ENCODE measurements around the gene PPM1A.

The PPM1A gene

DNA sequence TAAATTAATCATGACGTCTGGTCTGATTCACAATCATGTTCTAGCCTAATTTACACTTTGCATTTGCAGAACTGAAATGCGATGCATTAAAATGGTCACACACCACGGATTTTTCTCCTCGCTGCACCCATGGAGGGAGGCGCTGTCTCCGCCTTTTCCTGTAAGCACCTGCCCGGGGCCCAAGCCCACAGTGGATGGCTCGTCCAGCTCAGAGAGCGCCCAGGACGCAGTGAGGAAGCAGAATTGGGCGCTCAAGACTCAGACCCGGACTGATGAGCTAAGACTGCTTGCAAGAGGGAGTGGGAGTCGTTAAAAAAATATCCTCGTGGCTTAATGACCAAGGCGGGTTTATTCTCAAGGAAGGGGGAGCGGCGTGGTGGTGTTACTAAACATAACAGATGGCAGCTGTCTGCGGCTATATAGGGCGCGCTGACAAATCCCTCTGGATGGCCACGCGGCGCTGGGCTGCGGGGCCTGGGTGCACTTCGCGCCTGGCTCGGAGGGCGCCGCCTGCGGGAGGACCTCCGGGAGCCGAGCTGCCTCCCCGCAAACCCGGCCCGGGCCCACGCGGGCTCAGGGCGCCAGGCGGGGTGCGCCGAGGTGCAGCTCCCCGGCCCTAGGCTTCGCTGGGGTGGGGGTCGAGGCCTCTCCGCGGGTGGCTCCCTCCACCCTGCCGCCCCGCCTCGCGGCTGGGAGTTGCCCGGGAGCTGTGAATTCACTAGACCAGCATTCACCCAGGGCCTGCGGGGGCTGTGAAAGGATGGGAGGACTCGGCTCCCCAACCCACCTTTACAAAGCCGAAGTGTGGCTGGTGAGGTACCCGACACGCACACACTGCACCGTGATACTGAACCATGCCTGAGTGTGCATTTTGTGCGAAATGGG lies 78.7 kb downstream of the PPM1A start:
- no peaks in the 10 kb centered on the region for H3K27me3 ChIP-seq (replicated peaks; ENCODE audit: control insufficient read depth, insufficient read depth, low read length)

DNA sequence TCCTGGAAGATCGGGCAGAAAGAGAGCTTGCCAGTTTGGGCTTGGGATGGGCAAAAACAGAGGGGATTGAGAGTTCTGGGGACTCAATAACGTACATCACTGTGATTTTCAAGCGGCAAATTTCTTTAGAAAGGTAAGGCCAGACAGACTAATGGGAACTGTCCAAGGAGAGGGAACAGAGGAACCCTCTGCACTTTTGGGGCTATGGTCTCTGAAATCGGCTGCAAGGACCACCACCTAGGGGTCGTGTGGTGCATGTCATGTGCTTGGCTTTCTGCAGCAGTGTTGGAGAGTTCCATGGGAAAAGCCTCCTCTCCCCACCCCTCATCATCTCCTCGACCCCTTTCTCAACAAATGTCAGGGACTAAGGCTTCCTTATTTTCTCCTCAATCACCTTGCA lies 79.6 kb downstream of the PPM1A start:
- Histone ChIP-seq H3K27me3 (replicated peaks; ENCODE audit: control insufficient read depth, insufficient read depth, low read length) (no peaks in the 10 kb centered on the region), H3K4me3 (replicated peaks; ENCODE audit: low read depth, low read length) (no peak overlapping the region), H3K36me3 (ENCODE audit: control insufficient read depth, insufficient read depth, low read length) (no peaks in the 10 kb centered on the region)
- no peak for DNase-seq (ENCODE audit: extremely low read depth, insufficient read length)
- TF ChIP-seq, protein P1, sequence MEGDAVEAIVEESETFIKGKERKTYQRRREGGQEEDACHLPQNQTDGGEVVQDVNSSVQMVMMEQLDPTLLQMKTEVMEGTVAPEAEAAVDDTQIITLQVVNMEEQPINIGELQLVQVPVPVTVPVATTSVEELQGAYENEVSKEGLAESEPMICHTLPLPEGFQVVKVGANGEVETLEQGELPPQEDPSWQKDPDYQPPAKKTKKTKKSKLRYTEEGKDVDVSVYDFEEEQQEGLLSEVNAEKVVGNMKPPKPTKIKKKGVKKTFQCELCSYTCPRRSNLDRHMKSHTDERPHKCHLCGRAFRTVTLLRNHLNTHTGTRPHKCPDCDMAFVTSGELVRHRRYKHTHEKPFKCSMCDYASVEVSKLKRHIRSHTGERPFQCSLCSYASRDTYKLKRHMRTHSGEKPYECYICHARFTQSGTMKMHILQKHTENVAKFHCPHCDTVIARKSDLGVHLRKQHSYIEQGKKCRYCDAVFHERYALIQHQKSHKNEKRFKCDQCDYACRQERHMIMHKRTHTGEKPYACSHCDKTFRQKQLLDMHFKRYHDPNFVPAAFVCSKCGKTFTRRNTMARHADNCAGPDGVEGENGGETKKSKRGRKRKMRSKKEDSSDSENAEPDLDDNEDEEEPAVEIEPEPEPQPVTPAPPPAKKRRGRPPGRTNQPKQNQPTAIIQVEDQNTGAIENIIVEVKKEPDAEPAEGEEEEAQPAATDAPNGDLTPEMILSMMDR (IDR thresholded peaks at IDR 0.05; ENCODE audit: insufficient read depth, low read length, poor library complexity, severe bottlenecking), result no peak

More for the DNA sequence above, 78.7 kb downstream of the PPM1A start:
- Histone ChIP-seq H3K36me3 (ENCODE audit: control insufficient read depth, insufficient read depth, low read length) (no peaks in the 10 kb centered on the region), H3K4me3 (replicated peaks; ENCODE audit: low read depth, low read length) (peak overlapping the region; percentile 56)
- DNase-seq (ENCODE audit: extremely low read depth, insufficient read length), result peak; percentile 73
- TF ChIP-seq, protein P1 (IDR thresholded peaks at IDR 0.05; ENCODE audit: insufficient read depth, low read length, poor library complexity, severe bottlenecking), result peak; percentile 39

DNA sequence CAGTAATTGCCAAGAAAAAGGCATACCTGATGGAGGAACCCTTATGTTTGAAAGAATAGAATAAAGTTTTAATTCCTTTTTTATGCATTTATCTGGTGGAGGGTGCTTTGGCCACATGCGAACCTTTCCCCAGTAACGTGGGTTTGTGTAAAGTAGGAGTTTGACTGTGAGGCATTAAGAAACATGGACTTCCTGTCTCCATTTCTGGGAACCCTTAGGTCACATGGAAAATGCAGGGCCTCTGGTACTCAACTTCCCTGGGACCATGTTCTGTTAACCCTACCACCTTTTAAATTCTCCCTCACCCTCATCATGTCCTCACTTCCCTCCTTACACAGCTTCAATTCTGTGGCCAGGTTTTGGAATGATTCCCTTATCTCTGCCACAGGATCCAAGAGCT lies 80.3 kb downstream of the PPM1A start:
- no peaks in the 10 kb centered on the region for H3K27me3 ChIP-seq (replicated peaks; ENCODE audit: control insufficient read depth, insufficient read depth, low read length)
- TF ChIP-seq, protein P1 (IDR thresholded peaks at IDR 0.05; ENCODE audit: insufficient read depth, low read length, poor library complexity, severe bottlenecking), result no peak
- DNase-seq (ENCODE audit: extremely low read depth, insufficient read length), result no peak
- no peak overlapping the region for H3K4me3 ChIP-seq (replicated peaks; ENCODE audit: low read depth, low read length)
- no peaks in the 10 kb centered on the region for H3K36me3 ChIP-seq (ENCODE audit: control insufficient read depth, insufficient read depth, low read length)

DNA sequence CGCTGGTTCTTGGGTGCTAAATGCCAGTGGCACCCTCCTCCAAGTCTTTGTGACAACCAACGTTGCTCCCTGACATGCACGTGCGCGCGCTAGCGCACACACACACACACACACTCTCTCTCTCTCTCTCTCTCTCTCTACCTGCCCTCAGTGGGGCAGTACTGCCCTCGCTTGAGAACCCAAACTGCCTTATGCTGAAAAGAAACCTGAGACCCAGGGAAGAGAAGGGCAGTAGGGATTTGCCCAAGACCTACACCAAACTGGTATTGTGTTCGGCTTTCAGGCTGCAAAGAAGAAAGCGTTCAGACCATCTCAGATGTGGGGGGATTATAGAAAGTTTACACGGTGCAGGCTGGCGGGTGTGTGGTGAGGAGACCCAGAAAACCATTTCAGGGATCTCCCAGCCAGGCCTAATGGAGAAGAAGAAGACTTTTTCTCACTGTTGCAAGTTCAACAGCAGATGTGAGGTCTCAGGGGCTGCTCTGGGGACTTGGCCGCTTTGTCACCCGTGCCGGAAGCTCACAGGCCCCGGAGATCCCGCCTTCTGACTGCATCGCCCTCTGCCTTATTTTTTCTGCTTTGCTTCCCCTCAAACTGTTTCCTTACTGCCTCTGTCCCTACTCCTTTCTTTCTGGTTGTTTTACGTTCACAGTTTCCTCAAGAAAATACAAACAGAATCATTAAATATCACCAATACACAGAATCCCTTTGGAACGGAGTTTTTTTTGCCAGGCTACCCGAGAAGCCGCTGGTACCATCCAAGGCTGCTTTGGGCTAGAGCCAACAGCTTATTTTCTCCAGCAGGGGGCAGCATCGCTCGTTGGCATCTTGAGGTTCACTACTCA lies 82.4 kb downstream of the PPM1A start:
- Histone ChIP-seq H3K27me3 (replicated peaks; ENCODE audit: control insufficient read depth, insufficient read depth, low read length) (no peaks in the 10 kb centered on the region), H3K36me3 (ENCODE audit: control insufficient read depth, insufficient read depth, low read length) (no peaks in the 10 kb centered on the region), H3K4me3 (replicated peaks; ENCODE audit: low read depth, low read length) (peak overlapping the region; percentile 64)
- peak; percentile 73 for DNase-seq (ENCODE audit: extremely low read depth, insufficient read length)
- TF ChIP-seq, protein P1 (IDR thresholded peaks at IDR 0.05; ENCODE audit: insufficient read depth, low read length, poor library complexity, severe bottlenecking), result peak; percentile 86

DNA sequence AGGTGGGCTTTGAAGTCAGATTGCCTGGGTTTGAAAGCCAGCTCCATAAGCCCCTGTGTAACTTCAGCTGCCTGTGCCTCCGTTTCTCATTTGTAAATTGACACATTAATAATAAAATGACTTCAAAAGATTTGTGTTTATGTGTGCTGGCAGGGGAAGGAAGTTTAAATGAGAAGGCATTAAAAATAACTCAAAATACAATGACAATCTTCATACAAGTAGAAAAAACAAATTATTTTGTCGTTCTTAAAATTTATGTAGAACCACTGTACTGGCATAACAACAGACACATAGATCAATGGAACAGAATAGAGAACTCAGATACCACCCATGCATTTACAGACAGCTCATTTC lies 83.0 kb downstream of the PPM1A start:
- TF ChIP-seq, protein P1 (IDR thresholded peaks at IDR 0.05; ENCODE audit: insufficient read depth, low read length, poor library complexity, severe bottlenecking), result no peak
- no peak overlapping the region; the same call in 1 of the 2 replicates for H3K4me3 ChIP-seq (replicated peaks; ENCODE audit: low read depth, low read length)
- H3K27me3 ChIP-seq (replicated peaks; ENCODE audit: control insufficient read depth, insufficient read depth, low read length), result no peaks in the 10 kb centered on the region
- DNase-seq (ENCODE audit: extremely low read depth, insufficient read length), result no peak
- no peaks in the 10 kb centered on the region for H3K36me3 ChIP-seq (ENCODE audit: control insufficient read depth, insufficient read depth, low read length)

Measured in GM06990 (cell line).